IPS-18a (cell line): ENCODE measurements around the gene LIF.

Experiments used
- H3K27ac ChIP-seq: one replicate; pipeline ENCODE4 v1.5.1; 2013; ENCODE audit warnings: low read length
- H3K27me3 ChIP-seq: one replicate; pipeline ENCODE4 v1.6.1; 2013; ENCODE audit warnings: mild to moderate bottlenecking, low read length; ENCODE audit not compliant: control insufficient read depth, insufficient read depth
- H3K36me3 ChIP-seq: one replicate; pipeline ENCODE4 v1.6.1; 2013; ENCODE audit warnings: low read depth, low read length; ENCODE audit not compliant: control insufficient read depth
- H3K4me1 ChIP-seq: one replicate; pipeline ENCODE4 v1.6.1; 2013; ENCODE audit warnings: low read depth, low read length; ENCODE audit not compliant: control insufficient read depth
- H3K4me3 ChIP-seq: one replicate; pipeline ENCODE4 v1.5.1; 2013; ENCODE audit warnings: low read length
- H3K9ac ChIP-seq: one replicate; pipeline ENCODE4 v1.6.1; 2013; ENCODE audit warnings: mild to moderate bottlenecking, low read length, moderate library complexity
- H3K9me3 ChIP-seq: one replicate; pipeline ENCODE4 v1.6.1; 2013; ENCODE audit warnings: low read depth, low read length; ENCODE audit not compliant: control insufficient read depth

The LIF gene

DNA sequence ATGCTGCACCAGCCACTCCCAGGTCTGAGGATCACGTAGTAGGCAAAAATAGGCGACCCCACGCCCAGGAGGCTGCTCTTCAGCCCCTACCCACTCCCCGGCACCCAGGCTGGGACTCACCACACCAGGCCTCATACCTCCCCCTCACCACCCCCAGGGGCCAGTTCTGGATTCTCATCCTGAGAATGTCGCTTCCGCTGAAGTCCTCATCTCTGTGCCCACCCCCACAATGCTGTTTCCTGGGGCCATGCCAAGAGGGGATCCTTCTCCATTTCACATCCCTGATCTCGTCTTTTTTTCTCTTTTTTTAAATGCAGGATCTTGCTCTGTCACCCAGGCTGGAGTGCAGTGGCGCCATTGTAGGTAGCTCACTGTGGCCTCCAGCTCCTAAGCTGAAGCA is 21.8 kb upstream of the LIF start:
- no peak overlapping the region for H3K27ac ChIP-seq
- H3K36me3 ChIP-seq, result no peaks in the 10 kb centered on the region
- H3K4me1 ChIP-seq, result no peaks in the 10 kb centered on the region
- no peak overlapping the region for H3K9ac ChIP-seq
- H3K27me3 ChIP-seq, result peaks cover 3% of the 10 kb centered on the region
- H3K4me3 ChIP-seq, result no peak overlapping the region
- no peaks in the 10 kb centered on the region for H3K9me3 ChIP-seq

DNA sequence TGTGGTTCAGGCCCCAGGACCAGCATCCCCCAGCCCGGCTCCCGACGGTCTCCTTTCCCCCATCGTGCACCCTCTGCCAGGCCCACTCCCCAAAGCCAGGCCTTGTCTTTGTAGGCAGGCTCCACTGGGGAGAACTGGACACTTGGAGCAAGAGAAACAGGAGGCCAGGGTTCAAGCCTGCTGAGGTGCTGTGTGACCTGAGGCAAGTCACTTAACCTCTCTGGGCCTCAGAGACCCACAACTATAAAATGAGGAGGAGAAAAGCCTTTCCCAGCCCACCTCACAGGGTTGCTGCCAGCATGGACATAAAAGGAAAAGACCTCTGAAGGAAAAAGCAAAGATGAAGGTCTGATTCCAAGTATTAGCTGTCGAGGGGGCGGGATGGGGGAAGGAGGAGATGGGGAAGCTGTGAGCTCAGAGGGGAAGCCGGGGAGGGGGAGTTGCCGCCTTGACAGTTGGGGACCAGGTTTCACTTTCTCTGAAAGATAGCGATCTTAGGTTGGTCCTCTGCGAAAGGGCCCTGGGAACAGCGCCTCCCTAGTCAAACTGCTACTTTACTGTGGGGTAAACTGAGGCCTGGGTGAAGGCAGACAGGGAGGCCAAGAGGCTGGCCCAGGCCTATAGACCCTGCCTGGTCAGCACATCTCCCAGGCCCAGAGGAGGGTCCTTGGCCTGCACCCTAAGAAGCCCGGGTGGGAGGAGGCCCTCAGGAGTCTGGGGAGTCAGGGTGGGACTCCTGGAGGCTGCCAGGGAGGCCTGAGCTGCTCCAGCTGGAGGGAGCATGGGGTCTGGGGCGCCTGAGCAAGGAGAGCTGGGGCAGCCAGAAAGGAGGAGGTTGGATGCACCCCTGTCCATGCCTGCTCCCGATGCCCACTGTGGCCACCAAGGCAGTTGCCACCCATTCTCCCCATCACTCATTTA is 21.1 kb upstream of the LIF start:
- H3K27ac ChIP-seq, result no peak overlapping the region
- no peak overlapping the region for H3K4me3 ChIP-seq
- H3K9ac ChIP-seq, result no peak overlapping the region
- peaks cover 6% of the 10 kb centered on the region for H3K27me3 ChIP-seq
- no peaks in the 10 kb centered on the region for H3K36me3 ChIP-seq
- no peaks in the 10 kb centered on the region for H3K9me3 ChIP-seq
- H3K4me1 ChIP-seq, result no peaks in the 10 kb centered on the region

DNA sequence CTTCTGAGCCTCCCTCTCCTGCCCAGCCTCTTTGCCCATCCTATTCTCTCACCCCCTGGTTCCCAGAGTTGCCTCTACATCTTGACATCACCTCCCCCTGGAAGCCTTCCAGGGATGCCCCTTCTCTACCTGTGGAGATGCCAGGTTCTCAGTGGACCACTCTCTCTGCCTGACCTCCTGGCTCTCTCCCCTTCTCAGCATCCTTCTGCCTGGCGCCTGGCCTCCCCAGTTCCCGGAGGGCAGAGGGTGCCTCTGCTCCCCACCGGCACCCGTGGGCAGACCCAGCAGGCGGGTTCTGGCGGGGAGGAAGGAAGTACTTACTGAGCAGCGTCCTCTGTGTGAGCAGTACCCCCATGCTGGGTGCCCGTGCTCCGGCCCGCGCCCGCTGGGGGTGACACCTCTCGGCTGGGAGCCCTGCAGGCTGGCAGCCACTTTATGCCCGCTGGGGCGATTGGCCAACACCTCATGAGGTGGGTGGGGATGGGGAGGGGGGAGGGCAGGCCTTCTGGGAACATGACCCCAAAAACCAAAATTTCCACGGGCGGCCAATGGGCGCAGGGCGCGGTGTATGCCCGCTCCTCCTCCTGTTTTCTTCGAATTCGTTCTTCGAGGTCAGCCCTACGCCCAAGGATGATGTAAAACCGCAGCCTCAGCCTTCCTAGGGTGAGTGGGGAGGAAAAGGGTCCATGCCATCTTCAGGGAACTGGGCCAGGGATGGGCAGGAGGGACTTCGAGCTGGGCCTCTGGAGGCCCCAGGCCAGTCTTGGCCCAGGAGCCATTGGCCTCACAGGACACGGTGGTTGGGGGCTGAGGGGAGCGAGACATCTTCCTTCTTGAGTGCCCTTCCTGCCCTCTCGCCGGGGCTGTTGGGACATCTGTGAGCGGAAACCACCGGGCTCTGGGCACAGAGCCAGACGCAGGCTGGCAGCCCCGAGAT is 20.2 kb upstream of the LIF start, which contains the start of gene OSM:
Gene OSM (minus strand): TSS at position 407 of the 937 bp plus-strand sequence. CDS start 52 bp downstream, at position 355.
- Histone ChIP-seq H3K36me3 (no peaks in the 10 kb centered on the region), H3K4me1 (no peaks in the 10 kb centered on the region), H3K4me3 (no peak within 1 kb of the TSS), H3K9me3 (no peaks in the 10 kb centered on the region), H3K9ac (no peak within 1 kb of the TSS), H3K27me3 (peaks cover 6% of the 10 kb centered on the region), H3K27ac (no peak within 1 kb of the TSS)

DNA sequence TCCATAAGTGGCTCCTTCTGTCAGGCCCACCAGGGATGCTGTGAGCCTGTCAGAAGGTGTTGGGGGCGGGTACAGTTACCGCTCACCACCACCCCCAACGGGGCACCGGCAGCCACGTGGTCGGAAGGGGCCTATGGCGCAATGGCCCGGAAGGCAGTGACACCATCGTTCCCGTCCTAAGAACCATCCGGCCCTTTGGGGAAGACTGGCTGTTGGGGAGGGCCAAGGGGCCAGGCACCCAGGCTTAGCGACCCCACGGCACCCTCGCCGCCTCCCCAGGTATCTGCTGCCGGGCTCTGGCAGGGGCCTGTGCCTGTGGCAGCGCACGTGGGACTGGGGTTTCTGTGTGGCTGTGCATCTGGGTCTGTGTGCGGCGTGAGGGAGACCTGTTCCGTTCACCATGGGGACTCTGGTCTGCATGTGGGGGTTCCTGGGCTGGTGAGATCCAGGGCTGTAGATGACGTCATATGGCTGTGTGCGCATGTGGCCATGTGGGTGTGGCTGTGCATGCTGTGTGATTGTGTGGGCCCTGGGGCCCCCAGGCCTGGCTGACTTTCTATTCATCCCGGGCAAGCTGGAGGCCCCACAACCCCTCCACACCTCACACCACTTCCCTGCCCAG is 19.4 kb upstream of the LIF start:
- Histone ChIP-seq H3K36me3 (no peaks in the 10 kb centered on the region), H3K27me3 (peaks cover 6% of the 10 kb centered on the region), H3K4me1 (no peaks in the 10 kb centered on the region), H3K4me3 (no peak overlapping the region), H3K9me3 (no peaks in the 10 kb centered on the region), H3K9ac (no peak overlapping the region), H3K27ac (no peak overlapping the region)

DNA sequence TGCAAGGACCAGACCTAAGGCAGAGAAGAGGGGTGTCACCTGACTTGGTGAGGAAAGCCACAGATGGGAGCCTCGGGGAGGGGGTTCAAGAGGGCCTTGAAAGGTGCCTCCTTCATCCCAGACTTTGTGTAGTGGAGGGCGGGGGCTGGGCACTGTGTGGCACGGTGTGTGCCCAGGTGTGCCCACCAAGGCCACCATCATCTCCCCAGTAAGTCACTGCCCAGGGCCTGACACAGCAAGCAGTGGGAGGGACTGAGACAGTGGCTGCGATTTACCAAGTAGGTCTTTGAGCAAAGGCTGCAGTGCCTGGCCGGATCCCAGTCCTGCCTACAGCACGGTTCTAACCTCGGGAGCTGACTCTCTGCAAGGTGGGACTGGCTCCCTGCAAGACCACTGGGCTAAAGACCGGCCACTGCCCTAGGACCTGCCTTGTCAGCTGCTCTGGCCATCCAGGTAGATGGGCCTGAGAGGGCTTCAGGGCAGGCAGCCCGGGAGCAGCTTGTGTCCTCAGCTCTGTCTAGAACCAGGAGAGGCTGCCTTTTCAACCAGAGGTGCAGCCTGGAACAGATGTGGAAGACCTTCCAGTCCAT is 18.7 kb upstream of the LIF start:
- H3K9ac ChIP-seq, result no peak overlapping the region
- H3K4me3 ChIP-seq, result no peak overlapping the region
- peaks cover 6% of the 10 kb centered on the region for H3K27me3 ChIP-seq

DNA sequence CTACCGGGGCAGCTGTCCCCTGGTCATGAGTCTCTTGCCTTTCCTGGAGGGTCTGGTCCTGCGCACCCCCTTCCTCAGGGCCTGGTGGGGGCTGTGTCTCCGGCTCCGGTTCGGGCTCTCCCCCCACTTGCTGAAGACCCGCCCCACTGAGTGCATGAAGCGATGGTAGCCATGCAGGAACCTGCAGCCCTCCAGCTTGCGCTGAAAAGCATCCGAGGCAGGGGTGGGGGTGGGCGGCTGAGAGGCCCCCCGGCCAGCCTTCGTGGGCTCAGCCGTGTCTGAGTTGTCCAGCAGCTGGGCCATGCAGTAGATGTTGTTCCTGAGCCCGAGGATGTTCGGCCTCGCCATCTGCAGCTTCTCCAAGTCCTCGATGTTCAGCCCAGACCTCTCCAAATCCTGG is 17.3 kb upstream of the LIF start:
- Histone ChIP-seq H3K36me3 (no peaks in the 10 kb centered on the region), H3K27me3 (peaks cover 6% of the 10 kb centered on the region), H3K9me3 (no peaks in the 10 kb centered on the region), H3K27ac (no peak overlapping the region), H3K9ac (no peak overlapping the region), H3K4me3 (no peak overlapping the region), H3K4me1 (no peaks in the 10 kb centered on the region)

More for the DNA sequence above, 18.7 kb upstream of the LIF start:
- no peaks in the 10 kb centered on the region for H3K4me1 ChIP-seq
- no peak overlapping the region for H3K27ac ChIP-seq
- H3K9me3 ChIP-seq, result no peaks in the 10 kb centered on the region
- H3K36me3 ChIP-seq, result no peaks in the 10 kb centered on the region

DNA sequence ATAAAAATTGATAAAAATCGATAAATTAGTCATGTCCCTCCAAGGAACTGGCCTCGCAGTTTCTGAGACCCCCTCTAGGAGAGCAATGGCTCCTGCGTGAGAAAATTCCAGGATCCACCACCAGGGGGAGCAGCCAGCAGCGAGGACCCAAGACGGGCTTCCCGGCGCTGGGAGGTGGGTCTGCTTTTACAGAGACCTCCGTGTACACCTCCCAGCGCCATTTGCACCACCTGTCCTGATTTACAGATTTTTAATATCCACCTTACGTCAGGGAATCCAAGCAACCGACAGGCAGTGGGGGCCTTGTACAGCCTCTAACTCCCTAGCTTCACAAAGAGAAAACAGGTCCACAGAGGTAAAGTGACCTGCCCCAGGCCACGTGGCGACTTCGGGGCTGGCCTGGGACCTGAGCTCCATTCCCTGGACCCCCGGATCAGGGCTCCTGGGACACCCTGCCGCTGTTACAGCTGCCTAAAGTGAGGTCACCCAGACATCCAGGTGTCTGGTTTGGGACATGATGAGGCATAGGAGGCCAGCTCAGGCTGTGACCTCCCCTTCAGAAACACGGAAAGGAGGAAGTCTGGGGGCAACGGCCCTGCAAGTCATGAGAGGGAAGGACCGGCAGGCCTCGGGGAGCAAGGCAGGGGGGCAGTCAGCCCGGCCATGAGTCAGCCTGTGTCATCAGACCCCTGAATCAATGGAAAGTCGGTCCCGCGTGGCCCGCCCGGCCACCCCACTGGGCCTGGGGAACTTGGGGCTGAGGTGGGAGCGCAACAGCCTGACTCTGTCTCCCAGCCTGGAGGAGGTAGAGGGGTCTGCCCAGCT is 16.6 kb upstream of the LIF start:
- H3K4me1 ChIP-seq, result no peaks in the 10 kb centered on the region
- H3K27ac ChIP-seq, result no peak overlapping the region
- H3K36me3 ChIP-seq, result no peaks in the 10 kb centered on the region
- H3K4me3 ChIP-seq, result no peak overlapping the region
- no peak overlapping the region for H3K9ac ChIP-seq
- H3K9me3 ChIP-seq, result no peaks in the 10 kb centered on the region
- H3K27me3 ChIP-seq, result peaks cover 6% of the 10 kb centered on the region

DNA sequence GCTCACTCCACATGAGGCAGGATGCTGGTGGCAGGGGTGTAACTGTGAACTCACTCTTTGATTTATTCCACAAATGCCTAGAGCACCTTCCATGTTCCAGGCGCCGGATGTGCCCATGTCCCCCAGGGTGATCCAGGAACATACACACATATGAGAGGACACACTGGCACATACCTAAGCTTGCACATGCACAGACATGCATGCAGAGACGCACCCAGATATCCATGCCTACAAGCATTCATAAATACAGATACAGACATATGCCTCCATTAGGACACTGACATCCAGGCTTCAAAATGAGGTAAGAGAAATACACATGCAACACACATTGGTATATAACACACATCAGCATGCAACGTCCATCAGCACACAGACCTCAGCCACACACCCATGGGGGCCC is 15.6 kb upstream of the LIF start:
- Histone ChIP-seq H3K4me3 (no peak overlapping the region), H3K9ac (no peak overlapping the region), H3K27me3 (peaks cover 6% of the 10 kb centered on the region), H3K4me1 (no peaks in the 10 kb centered on the region), H3K36me3 (no peaks in the 10 kb centered on the region), H3K27ac (no peak overlapping the region), H3K9me3 (no peaks in the 10 kb centered on the region)

DNA sequence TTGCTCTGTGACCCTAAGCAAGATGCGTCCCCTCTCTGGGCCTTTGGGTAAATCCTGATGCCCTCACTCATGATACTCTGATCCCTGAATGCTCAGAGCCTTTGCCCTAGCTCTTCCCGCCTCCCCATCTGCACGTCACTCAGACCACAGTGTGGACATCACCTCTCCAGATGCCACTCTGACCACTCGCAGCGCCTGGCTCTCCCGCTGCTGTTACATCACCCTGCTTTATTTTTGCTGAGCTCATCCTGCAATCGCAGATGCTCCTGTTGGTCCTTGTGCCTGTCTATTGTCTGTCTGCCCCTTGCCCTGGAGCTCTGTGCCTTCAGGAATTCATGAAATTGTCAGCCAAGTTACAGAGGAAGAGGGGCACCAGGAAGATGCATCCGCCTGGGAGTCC is 14.6 kb upstream of the LIF start:
- H3K9me3 ChIP-seq, result no peaks in the 10 kb centered on the region
- no peak overlapping the region for H3K27ac ChIP-seq
- H3K4me1 ChIP-seq, result no peaks in the 10 kb centered on the region
- peaks cover 6% of the 10 kb centered on the region for H3K27me3 ChIP-seq
- H3K36me3 ChIP-seq, result no peaks in the 10 kb centered on the region
- no peak overlapping the region for H3K9ac ChIP-seq
- no peak overlapping the region for H3K4me3 ChIP-seq

DNA sequence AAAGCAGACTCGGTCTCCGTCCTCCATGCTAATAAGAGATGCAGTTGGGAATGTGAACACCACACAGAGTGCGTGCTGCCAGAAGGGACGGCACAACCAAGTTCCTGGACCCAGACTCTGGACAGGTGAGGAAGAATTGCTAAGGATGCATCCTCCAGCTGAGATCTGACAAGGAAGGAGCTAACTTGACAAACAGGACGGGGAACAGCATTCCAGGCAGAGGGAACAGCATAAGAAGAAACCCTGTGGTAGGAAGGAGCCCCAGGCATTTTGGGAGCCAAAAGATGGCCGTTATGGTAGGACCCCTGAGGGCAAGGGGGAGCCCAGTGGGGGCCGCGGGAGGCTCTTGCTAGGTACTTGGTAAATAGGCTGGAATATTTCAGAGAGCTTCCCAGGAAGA is 14.1 kb upstream of the LIF start:
- no peaks in the 10 kb centered on the region for H3K9me3 ChIP-seq
- peaks cover 6% of the 10 kb centered on the region for H3K27me3 ChIP-seq
- H3K4me3 ChIP-seq, result no peak overlapping the region
- H3K4me1 ChIP-seq, result no peaks in the 10 kb centered on the region
- H3K27ac ChIP-seq, result no peak overlapping the region
- no peaks in the 10 kb centered on the region for H3K36me3 ChIP-seq
- H3K9ac ChIP-seq, result no peak overlapping the region
